PC-3 (cell line): Measurements from ENCODE around the gene VPS41.

Experiments used
- CTCF ChIP-seq: fragments of 300-600 bp; sonication (generic); conservative IDR thresholded peaks from 2 replicates; pipeline ENCODE4 v1.5.1; 2017; ENCODE audit warnings: antibody characterized with exemption, low read depth, mild to moderate bottlenecking, low read length
- EZH2 ChIP-seq: fragments of 300-600 bp; sonication (generic); IDR thresholded peaks from one replicate; pipeline ENCODE4 v1.6.1; 2017; ENCODE audit warnings: antibody characterized with exemption, mild to moderate bottlenecking, low read length; ENCODE audit not compliant: unreplicated experiment
- EZH2phosphoT487 ChIP-seq: fragments of 300-600 bp; sonication (generic); IDR thresholded peaks from 2 replicates; pipeline ENCODE4 v1.6.1; 2018; ENCODE audit warnings: mild to moderate bottlenecking, antibody characterized with exemption, low read length, borderline replicate concordance

- no peak for TF ChIP-seq CTCF
- TF ChIP-seq EZH2phosphoT487: no peak
- TF ChIP-seq EZH2: no peak
Measured at GRCh38 chr7:38773430-38773829, 135.6 kb downstream of the VPS41 start.
